Ishikawa (cell line): Measurements from ENCODE around the gene NLRP1.

ENCODE experiments used
- EP300 ChIP-seq: IDR thresholded peaks from 2 replicates; pipeline ENCODE4 v1.6.1; 2012; ENCODE audit warnings: borderline replicate concordance
- FOXM1 ChIP-seq: IDR thresholded peaks from 2 replicates; pipeline ENCODE4 v1.6.1; 2012; ENCODE audit warnings: low read depth, borderline replicate concordance

- TF ChIP-seq FOXM1 (no peak), EP300 (no peak)
Measured at GRCh38 chr17:5562661-5563360, 21.5 kb downstream of the NLRP1 start.
